DMS153 treated with DMSO at 0.1 percent for 48 hours (cell line): Measurements from ENCODE around the gene TOM1.
A peak's percentile ranks its signal among the peaks of the same experiment; 100 is the strongest.

Source experiments
- DNase-seq: peaks from one replicate; lab custom pipeline; 2025; ENCODE audit not compliant: unreplicated experiment; lab: John Stamatoyannopoulos, UW

Gene TOM1

DNA sequence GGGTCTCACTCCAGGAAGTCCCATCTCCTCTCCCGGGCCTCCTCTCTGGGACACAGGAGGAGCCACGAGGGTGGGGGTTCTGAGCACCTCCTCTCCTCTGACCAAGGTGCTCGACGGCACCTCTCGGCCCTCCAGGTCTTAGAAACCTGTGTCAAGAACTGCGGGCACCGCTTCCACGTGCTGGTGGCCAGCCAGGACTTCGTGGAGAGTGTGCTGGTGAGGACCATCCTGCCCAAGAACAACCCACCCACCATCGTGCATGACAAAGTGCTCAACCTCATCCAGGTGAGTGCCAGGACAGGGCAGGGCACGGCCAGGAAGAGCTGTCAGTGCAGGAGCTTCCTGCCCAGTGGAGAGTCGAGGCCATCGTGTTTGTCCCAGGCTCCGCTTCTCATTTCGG is 23.2 kb downstream of the TOM1 start:
- no peak for DNase-seq

DNA sequence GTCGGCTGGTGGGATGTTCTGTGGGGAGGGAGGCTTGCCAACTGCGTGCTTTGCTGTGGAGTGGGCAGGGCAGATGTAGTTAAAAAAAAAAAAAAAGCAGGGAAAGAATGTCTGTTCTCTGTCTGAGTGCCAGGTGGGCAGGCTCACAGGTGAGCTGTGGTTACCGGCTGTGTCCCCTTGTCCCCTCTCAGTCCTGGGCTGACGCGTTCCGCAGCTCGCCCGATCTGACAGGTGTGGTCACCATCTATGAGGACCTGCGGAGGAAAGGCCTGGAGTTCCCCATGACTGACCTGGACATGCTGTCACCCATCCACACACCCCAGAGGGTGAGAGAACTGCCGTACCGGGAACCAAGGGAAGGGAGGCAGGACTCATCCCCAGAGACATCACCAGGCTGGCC is 23.6 kb downstream of the TOM1 start:
- DNase-seq = no peak

- no peak for DNase-seq
These were observed 24.4 kb downstream of the TOM1 start for GRCh38 chr22:35324067-35324466.

DNA sequence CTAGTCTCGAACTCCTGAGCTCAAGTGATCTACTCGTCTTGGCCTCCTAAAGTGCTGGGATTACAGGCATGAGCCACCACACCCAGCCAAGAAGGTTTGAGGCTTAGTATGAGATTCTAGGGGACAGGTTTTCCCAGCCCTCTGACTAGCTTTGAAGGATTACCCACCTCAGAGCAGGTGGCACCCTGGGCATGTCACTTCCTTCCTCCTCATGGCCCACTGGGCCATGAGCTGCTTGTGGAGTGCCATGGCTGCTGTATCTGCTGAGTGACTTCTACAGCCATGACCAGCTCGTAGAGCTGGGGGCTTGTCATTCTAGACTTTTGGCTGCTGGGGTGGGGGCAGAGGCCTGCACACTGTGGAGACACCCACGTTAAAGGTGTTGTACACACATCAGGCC is 25.1 kb downstream of the TOM1 start:
- no peak for DNase-seq

- DNase-seq = no peak
These were observed 25.5 kb downstream of the TOM1 start for GRCh38 chr22:35325209-35325608.

GRCh38 chr22:35326854-35327562 is 27.3 kb downstream of the TOM1 start:
- no peak for DNase-seq

DNA sequence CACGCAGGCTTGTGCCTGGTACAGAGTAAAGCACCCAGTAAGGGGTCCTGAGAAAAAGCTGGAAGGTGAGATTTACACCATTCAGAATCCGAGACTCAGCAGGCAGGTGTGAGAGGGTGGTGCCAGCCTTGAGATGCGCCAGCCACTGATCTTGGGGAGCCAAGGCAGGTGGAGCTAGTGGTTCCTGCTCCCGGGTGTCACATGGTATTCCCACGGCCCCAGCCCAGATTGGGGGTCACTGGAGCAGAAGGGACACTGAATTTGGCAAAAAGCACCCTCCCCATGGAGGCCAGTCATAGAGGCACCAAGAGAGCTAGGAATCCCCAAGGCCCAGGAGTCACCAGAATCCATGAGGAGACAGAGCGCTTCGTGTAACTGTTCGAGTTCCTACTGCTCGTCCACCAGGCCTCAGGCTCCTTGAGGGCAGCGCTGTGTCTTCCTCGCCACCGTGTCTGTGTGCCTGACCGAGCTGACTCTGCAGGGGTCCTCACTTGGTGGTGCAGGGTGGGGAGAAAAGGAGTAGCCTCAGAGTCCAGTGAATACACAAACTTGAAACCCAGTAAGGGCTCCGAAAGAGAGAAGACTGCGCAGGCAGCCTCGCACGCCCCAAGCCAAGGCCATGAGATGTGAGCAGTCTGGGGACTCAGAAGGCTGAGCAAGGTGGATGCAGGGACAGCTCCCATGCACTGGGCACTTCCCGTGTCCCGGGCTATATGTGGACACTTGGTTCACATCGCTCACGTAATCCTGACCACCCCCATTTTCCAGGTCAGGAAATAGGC is 28.2 kb downstream of the TOM1 start:
- DNase-seq = no peak

GRCh38 chr22:35328472-35328885 is 28.8 kb downstream of the TOM1 start:
- DNase-seq = no peak

DNA sequence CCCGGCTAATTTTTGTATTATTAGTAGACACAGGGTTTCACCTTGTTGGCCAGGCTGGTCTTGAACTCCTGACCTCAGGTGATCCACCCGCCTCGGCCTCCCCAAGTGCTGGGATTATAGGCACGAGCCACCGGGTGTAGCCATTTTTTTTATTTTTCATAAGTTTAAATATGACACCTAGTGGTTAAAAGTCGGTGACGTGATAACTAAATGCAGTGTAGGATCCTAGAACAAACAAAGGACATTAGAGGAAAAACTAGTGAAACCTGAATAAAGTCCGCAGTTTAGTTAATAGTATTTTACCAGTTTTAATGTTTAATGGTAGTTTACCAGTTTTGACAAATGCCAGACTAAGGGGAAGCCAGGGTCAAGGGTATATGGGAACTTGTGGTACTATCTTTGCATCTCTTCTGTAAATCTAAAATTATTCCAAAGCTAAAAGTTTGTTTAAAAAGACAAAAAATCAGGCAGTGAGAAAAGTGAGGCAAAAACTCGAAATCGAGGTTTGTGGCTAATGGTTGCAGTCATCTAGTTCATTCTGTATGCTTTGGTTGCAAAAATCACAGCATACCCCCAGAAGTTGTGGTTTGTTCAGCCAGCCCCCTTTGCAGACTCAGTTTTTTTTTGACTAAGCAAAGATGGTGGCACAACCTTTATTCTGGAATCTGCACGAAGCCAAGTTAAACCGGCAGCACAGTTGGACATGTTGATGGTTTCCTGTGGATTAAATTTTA is 29.6 kb downstream of the TOM1 start:
- no peak for DNase-seq

DNA sequence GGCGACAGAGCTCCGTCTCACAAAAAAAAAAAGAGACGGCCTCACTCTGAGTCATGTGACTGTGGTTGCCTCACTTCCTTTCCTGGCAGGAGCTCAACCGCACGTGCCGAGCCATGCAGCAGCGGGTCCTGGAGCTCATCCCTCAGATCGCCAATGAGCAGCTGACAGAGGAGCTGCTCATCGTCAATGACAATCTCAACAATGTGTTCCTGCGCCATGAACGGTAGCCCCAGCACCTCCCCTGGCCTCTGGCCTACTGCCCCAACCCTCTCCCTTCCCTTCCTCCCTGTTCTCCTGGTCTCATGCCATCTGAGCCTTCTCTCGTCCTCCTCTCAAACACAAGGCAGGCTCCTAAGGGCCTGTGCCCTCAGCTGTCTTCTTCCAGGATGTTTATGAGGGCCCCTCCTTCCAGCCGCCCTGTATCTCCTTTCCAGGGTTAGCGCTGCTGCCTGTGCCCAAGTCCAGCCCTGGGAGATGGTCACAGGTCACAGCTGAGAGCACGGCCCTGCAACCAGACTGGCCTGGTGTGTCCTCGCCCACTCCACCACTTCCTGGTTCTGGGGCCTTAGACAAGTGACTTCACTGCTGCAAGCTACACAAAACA is 30.7 kb downstream of the TOM1 start:
- DNase-seq = no peak

- DNase-seq = no peak
These were observed 32.6 kb downstream of the TOM1 start for GRCh38 chr22:35332278-35332677.

DNA sequence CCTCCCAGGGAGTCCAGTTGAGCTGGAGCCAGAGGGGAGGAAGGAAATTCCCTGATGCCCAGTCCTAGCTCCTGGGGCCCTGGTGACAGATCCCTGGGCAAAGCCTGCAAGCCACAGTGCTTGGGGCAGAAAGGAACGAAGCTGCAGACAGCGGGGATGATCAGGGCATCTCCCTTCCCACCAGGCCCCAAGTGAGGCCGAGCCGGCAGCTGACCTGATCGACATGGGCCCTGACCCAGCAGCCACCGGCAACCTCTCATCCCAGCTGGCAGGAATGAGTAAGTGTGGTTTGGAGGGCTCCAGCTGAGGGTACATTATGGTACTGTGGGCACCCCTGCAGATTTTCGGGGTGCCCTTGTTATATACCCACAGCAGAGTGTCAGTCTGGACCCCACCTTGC is 33.5 kb downstream of the TOM1 start:
- no peak for DNase-seq

- DNase-seq = peak; percentile 19
These were observed 34.3 kb downstream of the TOM1 start for GRCh38 chr22:35334004-35334403.

GRCh38 chr22:35335468-35335867 is 35.8 kb downstream of the TOM1 start:
- DNase-seq = no peak

DNA sequence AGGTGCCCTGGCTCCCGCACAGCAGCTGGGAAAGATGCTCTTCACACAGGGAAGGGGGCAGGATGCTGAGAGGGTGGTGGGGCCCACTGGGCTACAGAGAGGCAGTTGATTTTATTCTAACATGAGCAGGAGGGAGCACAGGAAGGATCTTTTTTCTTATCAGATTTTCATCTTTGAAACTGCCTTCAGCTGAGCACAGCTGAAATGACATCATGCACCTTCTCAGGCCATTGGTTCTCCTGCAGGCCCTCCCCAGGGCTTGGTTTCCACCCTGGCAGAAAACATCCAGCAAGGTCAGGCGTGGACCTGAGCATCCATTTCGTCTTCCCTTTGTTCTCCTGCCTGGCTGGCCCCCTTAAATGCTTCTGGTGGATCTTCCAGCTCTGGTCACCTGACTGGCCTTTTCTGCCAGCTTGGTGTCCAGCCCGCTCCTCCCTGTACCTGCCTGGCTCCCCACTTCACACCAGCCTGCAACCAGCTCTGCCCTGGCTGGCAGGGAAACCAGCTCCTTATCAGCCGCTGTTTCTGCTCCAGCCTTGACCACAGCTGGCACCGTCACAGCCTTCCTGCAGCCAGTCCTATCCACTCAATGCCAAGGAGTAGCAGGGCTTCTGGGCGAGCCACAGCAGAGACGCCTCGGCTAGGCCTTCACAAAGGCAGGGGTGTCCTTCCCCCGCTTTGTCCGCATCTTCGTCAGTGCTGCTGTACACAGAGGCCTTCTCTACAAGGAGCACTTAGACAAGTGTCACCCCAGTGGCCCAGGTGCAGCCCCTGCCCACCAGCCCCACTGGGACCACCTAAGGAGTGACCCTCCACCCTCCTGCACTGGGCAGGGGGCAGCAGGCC is 36.5 kb downstream of the TOM1 start:
- no peak for DNase-seq

- no peak for DNase-seq
These were observed 38.2 kb downstream of the TOM1 start for GRCh38 chr22:35337932-35338331.

- no peak for DNase-seq
These were observed 41.6 kb downstream of the TOM1 start for GRCh38 chr22:35341090-35341874.

DNA sequence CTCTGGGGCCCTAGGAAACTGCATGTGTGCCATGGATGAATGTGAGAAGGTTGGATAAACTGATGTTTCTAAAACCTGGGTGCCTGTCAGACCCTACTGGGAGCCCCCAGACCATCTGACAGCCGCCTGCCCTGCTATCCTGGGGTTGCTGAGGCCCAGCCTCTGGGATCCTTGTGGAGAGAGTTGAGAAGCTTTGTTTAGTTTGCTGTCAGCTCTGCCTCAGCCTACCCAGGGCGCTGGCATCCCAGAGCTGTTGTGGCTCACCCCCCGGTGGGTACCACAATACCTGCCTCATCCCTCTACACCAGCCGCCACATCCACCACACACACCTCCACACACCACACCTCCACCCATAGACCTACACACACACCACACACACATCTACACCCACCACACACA is 42.7 kb downstream of the TOM1 start:
- no peak for DNase-seq

GRCh38 chr22:35343664-35344550 is 44.2 kb downstream of the TOM1 start:
- no peak for DNase-seq
